GM10266 (cell line): ENCODE results near the gene SHKBP1.

Experiments
- DNase-seq: peaks from one replicate; pipeline ENCODE4 v3.0.0; 2012; ENCODE audit errors: extremely low spot score
- CTCF ChIP-seq: IDR thresholded peaks from 2 replicates; pipeline ENCODE4 v1.5.1; 2012; ENCODE audit warnings: mild to moderate bottlenecking, low read depth; ENCODE audit not compliant: control insufficient read depth, insufficient read depth; ENCODE audit errors: missing control alignments

Gene SHKBP1

GRCh38 chr19:40581531-40581930, 4.9 kb downstream of the SHKBP1 start:
- no peak for TF ChIP-seq CTCF
- no peak for DNase-seq

- TF ChIP-seq CTCF, result no peak
- no peak for DNase-seq
These were observed 5.8 kb downstream of the SHKBP1 start for GRCh38 chr19:40582467-40582866.

GRCh38 chr19:40583283-40583682, 6.6 kb downstream of the SHKBP1 start:
- TF ChIP-seq CTCF, result no peak
- no peak for DNase-seq

GRCh38 chr19:40584007-40584406, 7.3 kb downstream of the SHKBP1 start:
- peak; percentile 43 for TF ChIP-seq CTCF
- DNase-seq, result no peak

- TF ChIP-seq CTCF, result no peak
- no peak for DNase-seq
These were observed 8.7 kb downstream of the SHKBP1 start for GRCh38 chr19:40585241-40585981.

GRCh38 chr19:40585982-40586422, 9.3 kb downstream of the SHKBP1 start:
- no peak for DNase-seq
- no peak for TF ChIP-seq CTCF

GRCh38 chr19:40586611-40587010, 9.9 kb downstream of the SHKBP1 start:
- TF ChIP-seq CTCF, result no peak
- no peak for DNase-seq
